IPS-11a (cell line): Measurements from ENCODE around the gene TRAPPC14.

Experiments
- H3K4me3 ChIP-seq: one replicate; pipeline ENCODE4 v1.5.1; 2013; ENCODE audit warnings: low read depth, low read length, control low read depth

TRAPPC14 gene

GRCh38 chr7:100126931-100127865 lies 31.3 kb downstream of the TRAPPC14 start, which contains the start of gene MBLAC1:
Gene MBLAC1 (plus strand): TSS chr7:100126967. CDS start chr7:100127396, 429 bp downstream.
- H3K4me3 ChIP-seq, result peak within 1 kb of the TSS; percentile 88

GRCh38 chr7:100126239-100126930 lies 32.1 kb downstream of the TRAPPC14 start:
- H3K4me3 ChIP-seq, result peak overlapping the region; percentile 88

- no peak overlapping the region for H3K4me3 ChIP-seq
Measured at GRCh38 chr7:100124301-100125230, 34.0 kb downstream of the TRAPPC14 start.

- no peak overlapping the region for H3K4me3 ChIP-seq
Measured at GRCh38 chr7:100122568-100122967, 36.0 kb downstream of the TRAPPC14 start.

GRCh38 chr7:100122067-100122466 lies 36.5 kb downstream of the TRAPPC14 start:
- no peak overlapping the region for H3K4me3 ChIP-seq

- no peak overlapping the region for H3K4me3 ChIP-seq
Measured at GRCh38 chr7:100120733-100121036, 37.8 kb downstream of the TRAPPC14 start.

GRCh38 chr7:100119970-100120732 lies 38.4 kb downstream of the TRAPPC14 start:
- H3K4me3 ChIP-seq, result peak overlapping the region; percentile 96

GRCh38 chr7:100119072-100119969 lies 39.2 kb downstream of the TRAPPC14 start, which contains the start of the genes CNPY4 and TAF6:
Gene CNPY4 (plus strand): TSS chr7:100119634. CDS start chr7:100119745, 111 bp downstream.
Gene TAF6 (minus strand): TSS chr7:100119358. CDS start chr7:100114209, 5,149 bp downstream.
- peak within 1 kb of the TSS; percentile 96 for H3K4me3 ChIP-seq

GRCh38 chr7:100118388-100119071 lies 40.0 kb downstream of the TRAPPC14 start:
- H3K4me3 ChIP-seq, result peak overlapping the region; percentile 96

- no peak overlapping the region for H3K4me3 ChIP-seq
Measured at GRCh38 chr7:100115026-100115425, 43.5 kb downstream of the TRAPPC14 start.

- no peak overlapping the region for H3K4me3 ChIP-seq
Measured at GRCh38 chr7:100111914-100112313, 46.6 kb downstream of the TRAPPC14 start.

- H3K4me3 ChIP-seq, result no peak overlapping the region
Measured at GRCh38 chr7:100111156-100111555, 47.4 kb downstream of the TRAPPC14 start.

- H3K4me3 ChIP-seq, result no peak overlapping the region
Measured at GRCh38 chr7:100109521-100110163, 48.9 kb downstream of the TRAPPC14 start.

- no peak overlapping the region for H3K4me3 ChIP-seq
Measured at GRCh38 chr7:100107890-100108289, 50.6 kb downstream of the TRAPPC14 start.

- H3K4me3 ChIP-seq, result no peak overlapping the region
Measured at GRCh38 chr7:100107125-100107737, 51.3 kb downstream of the TRAPPC14 start.

- no peak overlapping the region for H3K4me3 ChIP-seq
Measured at GRCh38 chr7:100106633-100107032, 51.9 kb downstream of the TRAPPC14 start.

GRCh38 chr7:100105534-100105933 lies 53.0 kb downstream of the TRAPPC14 start:
- no peak overlapping the region for H3K4me3 ChIP-seq
